Spleen (tissue), 7 donors: ENCODE measurements around the gene NPC1L1.

ENCODE experiments used
- POLR2A ChIP-seq, 3 donors: fragments of 450-650 bp; IDR thresholded peaks; one replicate each; pipeline ENCODE4 v1.5.1; 2017; ENCODE audit warnings: antibody characterized with exemption in 3 of 3, mild to moderate bottlenecking in 1 of 3
- POLR2AphosphoS5 ChIP-seq, 3 donors: sonication (generic); formaldehyde crosslinking; IDR thresholded peaks; one replicate each; pipeline ENCODE4 v1.5.1; 2017; ENCODE audit warnings: antibody characterized with exemption in 3 of 3
- TF ChIP-seq, protein P1 (sequence below), 11 experiments: fragments of 200-600 bp in 7 of 11; fragments of 450-650 bp in 4 of 11; sonication (generic) in 4 of 11; IDR thresholded peaks in 8 of 11; conservative IDR thresholded peaks in 3 of 11; 1 replicate in 7 of 11; 2 replicates in 4 of 11; pipeline versions ENCODE4 v1.4.0 to v1.8.0; 2016 to 2021; ENCODE audit warnings: antibody characterized with exemption in 11 of 11, inconsistent platforms in 4 of 11, mild to moderate bottlenecking in 1 of 11
- donor health status: DM: no; HTN: no; CAD: no; lungs with moderate emphysema.
- donor health status: DM: no; HTN: no; CAD: no.
- donor health status: DM: no; HTN: no; CAD: no.

DNA sequence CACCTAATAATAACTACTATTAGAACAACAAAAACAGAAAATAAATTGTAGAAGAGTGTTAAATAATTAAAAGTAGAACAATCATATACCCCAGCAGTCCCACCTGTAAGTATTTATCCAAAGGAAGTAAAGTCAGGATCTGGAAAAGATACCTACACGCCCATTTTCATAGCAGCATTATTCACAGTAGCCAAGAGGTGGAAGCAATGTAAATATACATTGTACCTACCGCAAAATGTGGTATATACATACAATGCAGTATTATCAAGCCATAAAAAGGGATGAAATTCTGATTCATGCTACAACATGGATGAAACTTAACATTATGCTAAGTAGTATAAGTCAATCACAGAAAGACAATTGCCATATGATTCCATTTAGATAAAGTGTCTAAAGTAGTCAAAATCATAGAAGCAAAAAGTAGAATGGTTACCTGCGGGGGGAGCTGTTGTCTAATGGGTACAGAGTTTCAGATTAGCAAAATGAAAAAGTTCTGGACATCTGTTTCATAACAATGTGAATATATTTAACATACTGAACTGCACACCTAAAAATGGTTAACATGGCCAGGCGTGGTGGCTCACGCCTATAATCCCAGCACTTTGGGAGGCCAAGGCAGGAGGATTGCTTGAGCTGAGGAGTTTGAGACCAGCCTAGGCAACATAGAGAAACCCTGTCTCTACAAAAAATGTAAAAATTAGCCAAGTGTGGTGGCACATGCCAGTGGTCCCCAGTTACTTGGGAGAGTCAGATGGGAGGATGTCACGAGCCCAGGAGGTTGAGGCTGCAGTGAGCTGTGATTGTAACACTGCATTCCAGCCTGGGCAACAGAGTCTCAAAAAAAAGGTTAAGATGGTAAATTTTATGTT is 46.9 kb upstream of the NPC1L1 start:
- TF ChIP-seq, protein P1, sequence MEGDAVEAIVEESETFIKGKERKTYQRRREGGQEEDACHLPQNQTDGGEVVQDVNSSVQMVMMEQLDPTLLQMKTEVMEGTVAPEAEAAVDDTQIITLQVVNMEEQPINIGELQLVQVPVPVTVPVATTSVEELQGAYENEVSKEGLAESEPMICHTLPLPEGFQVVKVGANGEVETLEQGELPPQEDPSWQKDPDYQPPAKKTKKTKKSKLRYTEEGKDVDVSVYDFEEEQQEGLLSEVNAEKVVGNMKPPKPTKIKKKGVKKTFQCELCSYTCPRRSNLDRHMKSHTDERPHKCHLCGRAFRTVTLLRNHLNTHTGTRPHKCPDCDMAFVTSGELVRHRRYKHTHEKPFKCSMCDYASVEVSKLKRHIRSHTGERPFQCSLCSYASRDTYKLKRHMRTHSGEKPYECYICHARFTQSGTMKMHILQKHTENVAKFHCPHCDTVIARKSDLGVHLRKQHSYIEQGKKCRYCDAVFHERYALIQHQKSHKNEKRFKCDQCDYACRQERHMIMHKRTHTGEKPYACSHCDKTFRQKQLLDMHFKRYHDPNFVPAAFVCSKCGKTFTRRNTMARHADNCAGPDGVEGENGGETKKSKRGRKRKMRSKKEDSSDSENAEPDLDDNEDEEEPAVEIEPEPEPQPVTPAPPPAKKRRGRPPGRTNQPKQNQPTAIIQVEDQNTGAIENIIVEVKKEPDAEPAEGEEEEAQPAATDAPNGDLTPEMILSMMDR (IDR thresholded peaks at IDR 0.05 in 8 of 11, conservative IDR thresholded peaks at IDR 0.05 in 3 of 11) = peak in 10 of 11 experiments; percentile 35 to 78 (median 67)
- TF ChIP-seq POLR2A (IDR thresholded peaks at IDR 0.05) (no peak), POLR2AphosphoS5 (IDR thresholded peaks at IDR 0.05) (no peak)
